Upper lobe of left lung (tissue), 4 donors: Measurements from ENCODE around the gene HVCN1.

Experiments used
- POLR2A ChIP-seq, 4 donors: fragments of 450-650 bp; IDR thresholded peaks; one replicate each; pipeline ENCODE4 v1.5.1; 2016 to 2017; ENCODE audit warnings: antibody characterized with exemption in 4 of 4, mild to moderate bottlenecking in 2 of 4
- POLR2AphosphoS5 ChIP-seq, 2 donors: sonication (generic); formaldehyde crosslinking; IDR thresholded peaks; one replicate each; pipeline ENCODE4 v1.5.1; 2017; ENCODE audit warnings: antibody characterized with exemption in 2 of 2
- TF ChIP-seq, protein P1 (sequence below), 6 experiments: fragments of 450-650 bp in 4 of 6; fragments of 200-600 bp in 2 of 6; sonication (generic) in 2 of 6; IDR thresholded peaks; one replicate each; pipeline ENCODE4 v1.5.1; 2016 to 2019; ENCODE audit warnings: antibody characterized with exemption in 6 of 6

DNA sequence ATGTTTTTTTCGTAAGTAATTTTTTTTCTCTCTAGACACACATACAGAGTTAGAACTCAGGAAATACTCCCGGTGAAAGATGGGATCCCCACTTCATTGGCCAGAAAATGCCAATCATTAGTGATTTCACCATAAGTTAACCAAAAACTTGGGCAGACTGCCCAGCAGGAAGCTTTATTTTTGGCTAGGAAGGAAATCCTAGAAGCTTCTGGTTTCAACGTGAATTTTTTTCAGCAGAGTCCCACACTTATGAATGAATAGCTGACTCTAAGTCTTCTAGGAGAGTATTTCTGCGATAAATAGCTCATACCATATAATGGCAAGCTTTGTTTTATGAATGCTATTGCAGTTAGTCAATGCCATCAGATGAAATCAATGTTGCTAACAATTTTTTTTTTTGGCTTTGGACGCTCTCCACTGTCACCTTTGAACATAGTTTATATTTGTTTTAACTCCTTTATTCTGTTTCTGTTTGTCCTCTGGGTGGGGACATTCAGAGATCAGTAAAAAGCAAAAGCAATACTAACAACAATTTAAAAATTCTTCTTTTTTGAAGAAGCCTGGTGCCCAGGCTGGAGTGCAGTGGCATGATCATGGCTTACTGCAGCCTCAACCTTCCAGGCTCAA is 44.3 kb upstream of the HVCN1 start:
- TF ChIP-seq POLR2A (IDR thresholded peaks at IDR 0.05) (no peak), POLR2AphosphoS5 (IDR thresholded peaks at IDR 0.05) (no peak)
- TF ChIP-seq, protein P1, sequence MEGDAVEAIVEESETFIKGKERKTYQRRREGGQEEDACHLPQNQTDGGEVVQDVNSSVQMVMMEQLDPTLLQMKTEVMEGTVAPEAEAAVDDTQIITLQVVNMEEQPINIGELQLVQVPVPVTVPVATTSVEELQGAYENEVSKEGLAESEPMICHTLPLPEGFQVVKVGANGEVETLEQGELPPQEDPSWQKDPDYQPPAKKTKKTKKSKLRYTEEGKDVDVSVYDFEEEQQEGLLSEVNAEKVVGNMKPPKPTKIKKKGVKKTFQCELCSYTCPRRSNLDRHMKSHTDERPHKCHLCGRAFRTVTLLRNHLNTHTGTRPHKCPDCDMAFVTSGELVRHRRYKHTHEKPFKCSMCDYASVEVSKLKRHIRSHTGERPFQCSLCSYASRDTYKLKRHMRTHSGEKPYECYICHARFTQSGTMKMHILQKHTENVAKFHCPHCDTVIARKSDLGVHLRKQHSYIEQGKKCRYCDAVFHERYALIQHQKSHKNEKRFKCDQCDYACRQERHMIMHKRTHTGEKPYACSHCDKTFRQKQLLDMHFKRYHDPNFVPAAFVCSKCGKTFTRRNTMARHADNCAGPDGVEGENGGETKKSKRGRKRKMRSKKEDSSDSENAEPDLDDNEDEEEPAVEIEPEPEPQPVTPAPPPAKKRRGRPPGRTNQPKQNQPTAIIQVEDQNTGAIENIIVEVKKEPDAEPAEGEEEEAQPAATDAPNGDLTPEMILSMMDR (IDR thresholded peaks at IDR 0.05) = no peak
